ENCODE results near the gene SESN1.
A peak's percentile ranks its signal among the peaks of the same experiment; 100 is the strongest.
"Not testable (repeated sequence)": the region's sequence is repeated elsewhere in the genome, so short reads cannot be mapped to it uniquely, and the experiment has no call there.

The SESN1 gene

GRCh38 chr6:109094416-109095035 is at the start of gene SESN1:
Gene SESN1 (minus strand): TSS chr6:109094846. CDS start chr6:109094073, 773 bp downstream.
- DNase-seq, result peak; percentile 80 to 95

DNA sequence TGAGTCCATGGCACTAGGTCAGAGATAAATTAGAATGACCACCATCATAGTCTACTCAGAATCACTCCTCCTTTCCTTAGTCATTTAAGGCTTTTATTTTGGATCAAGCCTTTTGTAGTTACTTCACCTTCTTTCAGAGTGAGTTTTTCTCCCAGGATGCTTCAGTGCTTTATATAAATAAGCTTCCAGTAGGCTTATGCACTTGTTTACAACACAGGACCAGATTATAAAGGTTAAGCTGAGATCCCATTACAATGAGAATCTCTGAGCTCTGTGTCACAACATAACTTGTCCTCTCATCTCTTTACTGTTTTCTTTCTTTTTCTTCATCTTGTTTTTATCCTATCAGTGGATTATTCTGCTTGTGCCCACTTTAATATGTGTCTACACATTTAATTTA is 48.5 kb upstream of the SESN1 start:
- no peak for DNase-seq

DNA sequence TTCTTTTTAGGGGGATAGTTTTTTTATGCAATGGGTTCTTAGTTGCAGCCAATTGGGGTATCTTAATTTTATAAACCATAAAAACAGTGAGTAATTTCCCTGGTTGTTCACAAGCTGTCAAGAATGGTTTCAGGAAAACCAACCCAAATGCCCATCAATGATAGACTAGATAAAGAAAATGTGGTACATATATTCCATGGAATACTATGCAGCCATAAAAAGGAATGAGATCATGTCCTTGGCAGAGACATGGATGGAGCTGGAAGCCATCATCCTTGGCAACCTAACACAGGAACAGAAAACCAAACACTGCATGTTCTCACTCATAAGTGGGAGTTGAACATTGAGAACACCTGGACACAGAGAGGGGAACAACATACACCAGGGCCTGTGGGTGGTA is 47.4 kb upstream of the SESN1 start:
- DNase-seq, result not testable (repeated sequence)

DNA sequence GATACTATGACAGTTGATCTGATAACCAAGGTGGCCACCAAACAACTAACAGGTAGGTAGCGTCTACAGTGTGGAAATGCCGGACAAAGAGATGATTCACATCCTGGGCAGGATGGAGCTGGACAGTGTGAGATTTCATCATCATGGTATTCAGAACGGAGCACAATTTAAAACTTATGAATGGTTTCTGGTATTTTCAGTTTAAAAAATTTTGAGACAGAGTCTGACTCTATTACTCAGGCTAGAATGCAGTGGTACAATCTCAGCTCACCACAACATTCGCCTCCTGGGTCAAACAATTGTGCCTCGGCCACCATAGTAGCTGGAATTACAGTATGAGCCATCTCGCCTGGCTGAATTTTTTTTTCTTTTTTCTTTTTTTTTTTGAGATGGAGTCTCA is 44.5 kb upstream of the SESN1 start:
- DNase-seq, result no peak

DNA sequence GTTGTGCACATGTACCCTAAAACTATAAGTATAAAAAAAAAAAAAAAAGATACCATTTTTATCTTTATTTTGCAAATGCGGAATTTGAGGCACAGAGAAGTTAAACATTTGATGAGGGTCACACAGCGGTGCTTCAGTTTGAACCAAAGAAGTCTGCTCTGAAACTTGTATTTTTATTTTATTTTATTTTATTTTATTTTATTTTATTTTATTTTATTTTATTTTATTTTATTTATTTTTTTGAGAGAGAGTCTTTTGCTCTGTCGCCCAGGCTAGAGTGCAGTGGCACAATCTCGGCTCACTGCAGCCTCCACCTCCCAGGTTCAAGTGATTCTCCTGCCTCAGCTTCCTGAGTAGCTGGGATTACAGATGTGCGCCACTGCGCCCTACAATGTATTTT is 41.9 kb upstream of the SESN1 start:
- not testable (repeated sequence) for DNase-seq

GRCh38 chr6:109136039-109136438 is 41.4 kb upstream of the SESN1 start:
- not testable (repeated sequence) for DNase-seq

GRCh38 chr6:109135600-109135999 is 41.0 kb upstream of the SESN1 start:
- DNase-seq, result not testable (repeated sequence)

DNA sequence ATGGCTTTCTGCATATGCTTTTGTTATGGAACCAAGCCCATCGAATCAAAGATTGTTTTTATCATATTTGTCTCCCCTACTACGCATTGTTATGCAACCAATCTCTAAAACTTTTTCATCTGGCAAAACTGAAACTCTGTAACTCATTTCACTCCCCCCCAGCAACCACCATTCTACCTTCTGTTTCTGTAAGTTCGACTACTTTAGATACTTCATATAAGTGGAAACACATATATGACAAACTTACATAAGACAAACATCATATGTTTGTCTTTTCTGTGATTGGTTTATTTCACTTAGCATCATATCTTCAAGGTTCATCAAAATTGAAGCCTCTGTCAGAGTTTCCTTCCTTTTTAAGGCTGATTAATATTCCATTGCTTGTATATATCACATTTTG is 35.4 kb upstream of the SESN1 start:
- DNase-seq, result no peak

- no peak for DNase-seq
Measured at GRCh38 chr6:109125504-109125903, 30.9 kb upstream of the SESN1 start.

- DNase-seq, result no peak
Measured at GRCh38 chr6:109124219-109124618, 29.6 kb upstream of the SESN1 start.

DNA sequence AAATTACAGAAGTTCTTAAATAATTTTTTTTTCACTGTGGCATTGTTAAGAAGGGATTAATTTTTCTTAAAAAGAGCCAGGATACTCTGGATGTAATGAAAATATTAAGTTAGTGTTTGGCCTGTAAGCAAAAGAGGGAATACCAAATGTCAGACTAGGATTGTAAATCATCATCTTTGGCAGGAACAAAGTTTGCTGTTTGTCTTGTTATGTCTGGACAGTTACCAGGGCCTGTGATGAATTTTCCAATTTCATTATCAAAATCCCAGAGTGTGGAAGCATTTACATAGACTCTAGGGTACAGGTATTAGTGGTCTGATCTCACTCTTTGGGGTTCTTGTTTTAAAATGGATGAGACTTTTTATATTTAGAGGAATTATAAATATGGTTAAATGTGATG is 26.8 kb upstream of the SESN1 start:
- no peak for DNase-seq

DNA sequence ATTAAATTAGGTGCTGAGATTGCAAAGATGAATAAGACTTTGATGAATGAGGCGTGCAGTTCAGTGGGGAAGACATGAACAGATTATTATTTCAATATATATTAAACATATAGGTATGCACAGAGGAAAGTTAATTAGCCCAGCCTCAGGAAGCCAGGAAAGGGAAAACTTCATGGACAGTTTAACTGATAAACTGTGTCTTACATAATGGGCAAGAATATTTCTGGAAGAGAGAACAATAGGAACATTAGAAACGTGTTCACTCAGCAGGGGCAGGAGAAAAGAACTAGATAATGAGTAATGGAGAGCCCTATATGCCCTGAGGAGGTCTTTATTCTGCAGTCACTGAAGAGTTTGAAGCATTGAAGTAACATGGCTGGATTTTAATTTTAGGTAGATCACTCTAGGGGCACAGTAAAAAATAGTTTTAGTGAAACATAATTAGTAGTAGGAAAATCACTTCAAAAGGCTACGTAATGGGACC is 24.3 kb upstream of the SESN1 start:
- no peak for DNase-seq

- no peak for DNase-seq
Measured at GRCh38 chr6:109118337-109118736, 23.7 kb upstream of the SESN1 start.

GRCh38 chr6:109117346-109118035 is 22.8 kb upstream of the SESN1 start:
- peak in 1 of 2 donors; percentile 40 for DNase-seq

DNA sequence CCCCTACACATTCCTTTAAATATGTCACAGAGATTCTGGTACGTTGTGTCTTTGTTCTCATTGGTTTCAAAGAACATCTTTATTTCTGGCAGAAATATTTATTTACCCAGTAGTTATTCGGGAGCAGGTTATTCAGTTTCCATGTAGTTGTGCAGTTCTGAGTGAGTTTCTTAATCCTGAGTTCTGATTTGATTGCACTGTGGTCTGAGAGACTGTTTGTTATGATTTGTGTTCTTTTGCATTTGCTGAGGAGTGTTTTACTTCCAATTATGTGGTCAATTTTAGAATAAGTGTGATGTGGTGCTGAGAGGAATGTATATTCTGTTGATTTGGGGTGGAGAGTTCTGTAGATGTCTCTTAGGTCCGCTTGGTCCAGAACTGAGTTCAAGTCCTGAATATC is 18.0 kb upstream of the SESN1 start:
- not testable (repeated sequence) for DNase-seq

GRCh38 chr6:109109663-109110062 is 15.0 kb upstream of the SESN1 start:
- DNase-seq, result not testable (repeated sequence)

- no peak for DNase-seq
Measured at GRCh38 chr6:109105681-109106080, 11.0 kb upstream of the SESN1 start.

DNA sequence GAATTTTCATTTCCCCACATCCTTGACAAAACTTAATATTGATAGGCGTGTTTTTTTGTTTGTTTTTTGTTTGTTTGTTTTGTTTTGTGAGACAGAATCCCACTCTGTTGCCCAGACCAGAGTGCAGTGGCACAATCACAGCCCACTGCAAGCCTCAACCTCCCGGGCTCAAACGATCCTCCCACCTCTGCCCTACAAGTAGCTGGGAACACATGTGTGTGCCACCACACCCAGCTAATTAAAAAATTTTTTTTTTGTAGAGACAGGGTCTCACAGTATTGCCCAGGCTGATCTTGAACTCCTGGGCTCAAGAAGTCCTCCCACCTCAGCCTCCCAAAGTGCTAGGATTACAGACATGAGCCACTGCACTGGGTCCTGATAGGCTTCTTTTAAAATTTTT is 9.9 kb upstream of the SESN1 start:
- no peak for DNase-seq

- DNase-seq, result no peak
Measured at GRCh38 chr6:109103942-109104341, 9.3 kb upstream of the SESN1 start.

DNA sequence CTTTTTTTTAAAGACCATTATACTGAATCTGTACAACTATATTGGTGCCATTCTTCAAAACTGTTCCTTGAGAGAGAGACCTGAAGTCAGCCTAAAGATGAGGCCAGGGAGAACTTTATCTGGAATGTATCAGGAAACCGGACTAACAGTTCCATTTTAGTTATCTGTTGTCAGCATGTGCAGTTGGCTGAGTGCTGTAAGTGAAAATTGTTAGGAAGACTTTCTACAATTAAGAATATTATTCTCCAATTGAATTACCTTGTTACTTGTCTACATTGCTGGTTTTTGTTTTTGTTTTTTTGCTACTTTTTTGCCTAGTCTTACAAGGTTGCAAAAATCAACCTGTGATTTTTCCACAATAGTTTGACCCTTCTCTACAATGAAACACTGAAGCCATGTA is 8.1 kb upstream of the SESN1 start:
- no peak for DNase-seq

- no peak for DNase-seq
Measured at GRCh38 chr6:109097661-109098060, 3.0 kb upstream of the SESN1 start.

DNA sequence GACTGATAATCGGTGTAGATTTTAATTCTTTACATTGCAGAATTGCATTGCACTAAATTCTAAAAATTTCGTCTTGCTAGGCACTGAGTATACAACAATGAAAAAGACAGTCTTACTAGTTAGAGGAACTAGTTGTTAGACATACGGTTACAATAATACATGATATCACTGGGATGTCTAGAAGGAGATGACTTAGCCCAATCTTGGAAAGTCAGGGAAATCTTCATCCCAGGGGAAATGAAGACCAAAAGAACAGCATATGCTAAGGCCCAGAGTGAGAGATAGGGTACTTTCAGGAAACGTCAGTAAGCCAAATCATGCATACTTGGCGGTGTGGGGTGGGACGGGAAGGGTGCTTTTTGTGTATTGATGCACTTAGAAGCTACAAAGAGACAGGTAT is 1.6 kb upstream of the SESN1 start:
- DNase-seq, result no peak

- no peak for DNase-seq
Measured at GRCh38 chr6:109095835-109096084, 1.1 kb upstream of the SESN1 start.

DNA sequence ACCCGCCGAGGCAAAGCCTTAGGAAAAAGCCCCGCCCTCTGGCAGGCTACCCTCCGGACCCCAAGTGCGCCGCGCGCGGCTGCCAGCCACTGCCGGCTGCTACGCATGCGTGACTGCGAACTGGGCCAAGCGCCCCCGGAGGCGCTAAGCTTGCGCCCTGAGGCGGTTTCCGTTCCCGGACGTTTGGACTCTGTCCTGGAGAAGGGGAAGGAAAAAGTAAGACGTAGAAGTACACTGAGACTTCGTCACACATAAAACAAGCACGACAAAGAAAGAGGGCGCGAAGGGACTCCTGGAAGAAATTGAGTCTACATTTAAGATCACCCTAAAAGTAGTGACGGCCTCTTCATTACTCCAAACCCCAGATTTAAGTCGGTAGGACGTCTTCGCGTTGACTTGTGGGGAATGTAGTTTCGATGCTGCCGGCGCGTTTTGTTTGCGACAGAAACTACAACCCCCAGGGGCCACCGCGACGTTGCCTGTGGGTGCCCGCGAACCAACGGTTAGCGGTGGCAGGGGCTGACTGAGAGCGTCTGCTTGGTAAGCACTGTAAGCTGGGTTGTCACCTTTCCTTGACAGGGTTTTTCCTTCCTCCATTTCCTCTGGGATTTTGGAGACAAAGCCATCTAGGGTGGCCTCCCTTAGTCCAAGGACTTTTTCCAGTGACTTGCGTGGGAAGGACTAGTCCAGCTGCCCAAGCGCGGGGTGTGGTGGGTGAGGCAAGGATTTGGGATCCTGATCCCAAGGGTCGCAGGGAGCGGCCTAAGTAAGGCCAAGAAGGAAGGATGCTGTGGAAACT is 589 bp upstream of the SESN1 start, which contains the start of gene CEP57L1:
TSS of gene CEP57L1 (plus strand) at position 472 of the 799 bp plus-strand sequence. CDS start 49,715 bp downstream, outside the sequence.
- DNase-seq, result peak; percentile 93 to 94
